Fibroblast of skin of scalp (primary cell): ENCODE data around the gene PRKCE.

Experiments
- DNase-seq: peaks from one replicate; pipeline ENCODE4 v3.0.0-alpha.2; 2013

The PRKCE gene

DNA sequence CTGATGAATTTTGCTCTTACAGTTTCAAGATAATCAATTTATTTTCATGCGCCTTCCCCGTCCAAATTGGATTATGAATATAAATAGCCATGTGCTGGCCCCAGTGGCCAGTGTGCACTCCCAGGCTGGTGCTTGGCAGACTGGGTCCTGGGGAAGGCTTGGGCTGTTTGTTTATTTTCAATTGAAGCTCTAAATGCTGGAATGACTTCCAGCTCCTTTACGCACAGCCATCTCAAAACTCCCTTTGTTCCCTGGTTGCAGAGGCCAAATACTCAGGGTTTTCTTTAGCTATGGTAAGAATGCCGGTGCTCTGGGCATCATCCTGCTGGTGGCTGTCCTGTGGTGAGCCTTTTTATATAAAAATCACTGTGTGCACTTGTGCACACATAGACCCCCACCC is 131.5 kb downstream of the PRKCE start:
- no peak for DNase-seq

DNA sequence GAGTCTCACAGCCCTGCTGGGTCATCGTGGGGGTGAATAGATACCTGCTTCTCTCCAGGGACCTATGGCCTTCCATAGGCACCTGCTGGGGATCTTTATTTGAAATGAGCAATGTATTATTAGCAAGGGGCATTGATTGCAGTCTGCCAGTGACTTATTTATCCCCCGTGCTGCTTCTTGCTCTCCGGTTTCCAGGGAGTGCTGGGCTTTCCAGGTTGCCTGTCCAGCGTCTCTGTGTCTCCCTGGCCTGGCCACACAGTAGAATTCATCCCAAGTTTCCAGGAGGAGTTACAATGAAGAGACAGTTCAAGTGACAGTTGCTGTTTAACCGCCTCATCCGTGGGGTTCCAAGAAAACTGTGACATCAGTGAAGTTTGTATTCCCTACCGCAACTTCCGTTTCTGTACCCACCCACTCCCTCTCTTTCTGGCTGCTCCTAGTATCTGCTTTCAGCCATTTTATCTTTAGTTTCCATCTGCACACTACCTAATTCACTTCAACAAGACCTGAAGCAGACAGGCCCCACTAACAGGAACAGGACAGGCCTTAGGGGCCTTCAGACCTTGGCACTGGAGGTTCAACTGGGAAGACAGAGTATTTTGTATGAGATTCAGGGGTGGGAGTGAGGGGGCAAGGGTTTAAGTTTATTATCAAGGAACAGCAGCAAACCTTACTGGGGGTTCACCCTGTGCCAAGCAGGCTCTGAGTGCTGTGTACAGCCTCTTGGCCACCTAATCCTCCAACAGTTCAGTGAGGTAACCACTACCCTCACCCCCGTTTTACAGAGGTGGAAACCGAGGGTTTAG is 134.8 kb downstream of the PRKCE start:
- DNase-seq, result no peak

DNA sequence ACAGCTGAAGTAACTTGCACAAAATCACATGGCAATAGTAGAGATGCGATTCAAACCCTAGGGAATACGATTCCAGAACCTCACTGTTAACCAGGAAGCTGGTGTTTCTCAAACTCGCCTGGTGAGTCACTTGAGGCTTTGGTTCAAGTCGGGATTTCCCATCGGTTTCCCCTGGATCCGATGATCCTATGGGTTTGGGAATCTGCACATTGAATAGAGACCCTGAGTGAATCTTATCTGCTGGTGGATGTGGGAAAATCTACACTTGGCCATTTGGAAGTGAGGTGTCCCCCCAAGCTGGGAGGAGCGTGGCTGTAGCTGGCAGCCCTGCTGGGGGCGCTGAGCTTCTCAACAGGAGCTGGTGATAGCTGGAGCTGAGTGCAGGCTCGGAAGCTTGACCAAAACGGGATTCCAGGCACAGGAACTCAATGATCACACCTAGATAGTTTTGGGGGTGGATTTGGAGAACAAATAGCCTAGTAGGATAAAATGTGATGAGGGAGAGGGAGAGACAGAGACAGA is 135.4 kb downstream of the PRKCE start:
- no peak for DNase-seq

DNA sequence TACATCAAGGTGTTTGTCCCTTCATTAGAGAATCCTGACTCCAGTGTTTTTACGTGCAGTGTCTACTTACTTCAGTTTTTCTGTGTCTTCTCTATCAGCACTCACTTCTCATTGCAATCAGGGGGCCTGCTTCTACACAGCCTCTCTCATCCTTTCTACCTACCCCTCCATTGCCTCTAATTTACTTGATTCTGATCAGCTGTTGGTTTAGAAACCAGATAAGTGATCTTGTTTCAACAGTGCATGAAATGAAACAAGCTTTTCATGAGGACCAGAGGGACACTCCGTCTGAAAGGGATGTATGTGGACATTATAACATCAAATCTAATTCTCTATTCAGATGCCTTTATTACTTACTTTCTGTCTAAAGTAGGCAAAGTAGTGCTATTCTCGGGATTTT is 136.9 kb downstream of the PRKCE start:
- no peak for DNase-seq

DNA sequence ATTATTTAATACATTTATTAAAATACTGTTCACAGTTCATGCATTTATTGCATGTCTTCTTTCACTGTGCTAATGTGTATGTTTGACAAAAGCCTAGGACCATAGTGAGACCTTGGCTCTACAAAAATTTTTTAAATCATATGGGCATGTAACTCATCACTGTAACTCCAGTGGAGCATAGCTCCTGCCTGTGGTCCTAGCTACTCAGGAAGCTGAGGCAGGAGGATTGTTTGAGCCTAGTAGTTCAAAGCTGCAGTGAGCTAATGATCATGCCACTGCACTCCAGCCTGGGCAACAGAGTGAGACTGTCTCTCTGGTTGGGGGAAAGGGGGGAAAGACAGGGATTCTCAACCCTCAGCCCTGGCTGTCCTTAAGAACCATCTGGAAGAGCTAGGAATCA is 137.8 kb downstream of the PRKCE start:
- DNase-seq, result no peak

DNA sequence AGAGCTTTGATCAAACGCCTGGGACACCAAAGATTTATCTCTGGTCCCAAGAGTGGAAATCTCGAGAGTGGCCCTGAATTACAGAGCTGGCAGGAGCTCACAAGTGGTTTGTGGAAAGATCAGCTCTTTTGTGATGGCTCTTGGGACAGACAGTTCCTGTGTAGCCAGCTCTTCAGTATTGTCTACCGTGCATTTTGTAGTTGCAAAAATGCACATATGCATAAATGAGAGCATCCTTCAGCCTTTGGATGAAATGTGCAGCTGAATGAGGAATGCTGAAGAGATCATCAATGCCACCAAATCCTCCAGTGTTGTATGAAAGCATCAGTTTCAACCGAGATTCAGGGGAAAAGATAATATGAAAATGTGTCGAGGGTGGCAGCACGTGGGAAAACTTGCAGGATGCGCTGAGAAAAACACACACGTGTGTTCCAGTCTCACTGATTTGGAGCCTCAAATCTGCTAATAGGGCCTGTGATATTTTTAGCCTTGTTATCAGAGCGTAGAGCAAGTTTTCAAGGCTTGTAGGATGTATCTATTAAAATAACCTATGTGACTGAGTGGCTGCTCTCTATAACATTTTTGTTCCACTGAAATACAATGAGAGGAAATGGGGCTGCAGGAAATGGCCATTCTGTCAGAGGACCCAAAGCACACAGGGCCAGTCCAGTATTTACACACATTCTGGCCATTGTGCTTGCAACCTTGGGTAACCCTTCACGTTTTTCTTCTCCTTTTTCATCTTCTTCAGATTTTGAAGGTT is 138.7 kb downstream of the PRKCE start:
- no peak for DNase-seq

DNA sequence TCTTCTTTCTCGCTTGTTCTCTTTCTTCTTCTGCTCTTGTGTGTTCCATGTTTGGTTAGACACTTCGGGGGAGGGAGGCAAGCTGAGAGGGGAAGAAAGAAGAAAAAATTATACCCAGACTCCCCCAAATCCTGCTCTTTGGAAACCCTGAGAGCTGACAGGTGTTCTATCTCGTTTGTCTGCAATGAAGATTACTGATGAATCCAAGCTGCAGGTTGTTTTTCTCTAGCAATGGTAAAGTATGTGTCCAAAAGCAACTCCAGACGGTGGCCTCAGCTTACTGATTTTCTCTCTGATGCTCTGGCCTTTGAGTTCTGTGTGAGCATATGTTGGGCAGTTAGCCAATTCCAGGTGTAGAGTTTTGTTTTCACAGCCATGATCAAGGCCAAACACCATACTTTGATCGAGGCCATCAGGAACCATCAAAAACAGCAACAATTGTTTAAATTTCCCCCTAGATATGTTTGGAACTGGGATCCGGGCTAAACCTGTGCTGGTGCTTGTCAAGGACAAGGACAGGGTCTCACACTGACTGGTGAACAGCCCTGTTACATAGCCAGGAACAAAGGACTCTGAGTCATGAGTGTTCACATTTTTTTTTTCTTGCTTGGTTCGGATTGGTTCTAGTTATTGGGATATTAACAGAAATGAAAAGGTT is 142.0 kb downstream of the PRKCE start:
- no peak for DNase-seq

DNA sequence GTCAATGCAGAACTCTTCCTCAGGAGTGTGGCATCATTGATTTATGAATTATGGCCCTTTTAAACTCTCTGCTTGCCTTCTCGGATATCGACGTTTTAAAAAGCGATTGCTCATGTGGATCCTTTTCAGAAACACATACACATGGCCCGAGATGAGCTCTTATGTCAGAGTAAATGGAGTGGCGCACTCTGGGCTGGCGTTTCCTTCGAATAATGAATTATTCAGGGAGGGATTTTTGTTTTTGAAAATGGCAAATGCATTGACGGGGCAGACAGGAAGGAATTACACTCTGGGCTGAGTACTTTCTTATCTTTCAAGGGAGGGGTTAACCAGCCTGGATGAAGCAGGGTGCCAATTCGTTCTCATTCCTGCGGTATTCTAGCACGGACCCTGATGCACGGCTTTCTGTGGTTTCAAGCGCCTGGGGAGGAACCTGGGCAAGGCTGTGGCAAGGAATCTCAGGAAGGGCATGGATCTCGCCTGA is 142.7 kb downstream of the PRKCE start:
- DNase-seq, result no peak

DNA sequence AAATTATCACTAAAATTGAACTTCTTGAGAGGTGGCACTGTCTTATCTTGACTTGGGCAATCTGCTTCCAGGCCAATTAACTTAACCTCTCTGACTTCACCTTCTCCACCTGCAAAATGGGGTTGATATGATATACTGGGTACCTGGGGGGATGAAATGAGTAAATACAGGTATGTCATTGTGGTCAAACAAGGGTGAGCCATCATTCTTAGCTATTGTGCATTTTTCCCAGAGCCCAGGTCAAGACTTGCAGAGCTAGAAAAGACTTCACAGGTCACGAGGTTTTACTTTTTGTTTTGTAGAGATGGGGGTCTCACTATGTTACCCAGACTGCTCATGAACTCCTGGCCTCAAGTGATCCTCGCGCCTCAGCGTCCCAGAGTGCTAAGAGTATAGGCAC is 145.0 kb downstream of the PRKCE start:
- DNase-seq, result no peak

DNA sequence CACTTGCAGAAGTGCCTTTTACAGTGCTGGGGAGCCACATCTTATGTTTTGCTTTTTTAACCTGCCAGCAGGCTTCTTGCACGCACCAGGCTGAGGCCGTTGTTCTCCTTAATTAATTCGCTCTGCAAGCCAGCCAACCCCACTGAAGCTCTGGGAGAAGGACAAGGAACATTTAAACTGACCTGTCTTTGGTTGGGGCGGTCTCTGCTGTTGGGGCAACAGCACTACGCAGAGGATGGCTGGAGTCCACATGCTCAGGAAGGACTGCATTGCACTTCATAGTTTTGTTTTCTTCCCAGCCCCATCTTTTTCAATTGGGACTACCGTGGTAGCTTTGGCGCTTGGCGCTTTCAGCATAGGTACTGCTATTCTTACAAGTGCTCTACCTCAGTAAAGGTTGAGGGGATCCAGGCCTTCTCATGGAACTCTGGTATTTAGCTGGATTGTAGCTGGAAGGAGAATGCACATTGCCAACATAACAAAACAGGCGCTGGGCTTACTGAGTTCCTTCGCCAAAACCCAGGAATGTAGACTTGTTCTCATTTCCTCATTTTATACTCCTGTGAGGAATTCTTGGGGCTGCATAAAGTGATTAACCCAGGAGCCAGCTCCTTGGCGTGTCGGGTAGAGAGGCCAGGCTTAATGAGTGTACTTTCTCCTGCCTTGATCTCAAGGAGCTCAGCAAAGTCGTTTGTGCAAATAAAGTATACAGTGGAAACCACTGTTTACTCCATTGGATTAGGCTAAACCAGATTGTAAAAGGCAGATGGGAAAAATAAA is 146.2 kb downstream of the PRKCE start:
- DNase-seq, result peak; percentile 23

DNA sequence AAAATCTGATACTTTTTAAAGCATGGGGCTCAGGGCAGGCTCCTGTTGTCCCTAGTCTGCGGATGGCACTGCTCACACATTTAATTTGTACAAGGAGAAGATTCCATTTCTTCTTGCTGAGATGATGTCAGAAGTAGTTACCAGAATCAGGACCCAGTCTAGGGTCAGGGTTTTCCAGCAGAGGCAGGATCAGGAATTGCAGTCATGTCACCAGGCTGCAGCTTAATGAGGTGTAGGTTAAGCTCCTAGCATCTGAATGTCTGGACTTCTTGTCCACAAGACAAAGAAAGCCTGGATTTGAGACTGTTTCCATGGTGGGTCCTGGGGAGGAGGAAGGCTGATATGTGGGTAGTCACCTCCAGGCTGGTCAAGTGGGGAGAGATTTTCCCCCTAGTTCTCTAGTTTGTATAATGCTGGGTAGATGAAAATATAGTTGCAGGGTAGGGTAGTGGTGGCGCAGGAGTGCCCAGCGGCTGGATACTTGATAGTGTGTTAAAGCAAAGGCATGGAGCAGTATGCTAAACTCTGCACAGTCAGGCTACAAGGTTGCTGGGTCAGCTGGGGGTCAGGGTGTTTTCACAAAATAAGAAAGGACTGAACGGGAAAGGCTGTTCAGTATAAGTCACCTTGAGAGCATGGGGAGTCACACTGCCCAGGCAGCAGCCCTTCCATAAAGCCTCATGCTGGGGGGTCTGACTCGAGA is 148.4 kb downstream of the PRKCE start:
- no peak for DNase-seq

DNA sequence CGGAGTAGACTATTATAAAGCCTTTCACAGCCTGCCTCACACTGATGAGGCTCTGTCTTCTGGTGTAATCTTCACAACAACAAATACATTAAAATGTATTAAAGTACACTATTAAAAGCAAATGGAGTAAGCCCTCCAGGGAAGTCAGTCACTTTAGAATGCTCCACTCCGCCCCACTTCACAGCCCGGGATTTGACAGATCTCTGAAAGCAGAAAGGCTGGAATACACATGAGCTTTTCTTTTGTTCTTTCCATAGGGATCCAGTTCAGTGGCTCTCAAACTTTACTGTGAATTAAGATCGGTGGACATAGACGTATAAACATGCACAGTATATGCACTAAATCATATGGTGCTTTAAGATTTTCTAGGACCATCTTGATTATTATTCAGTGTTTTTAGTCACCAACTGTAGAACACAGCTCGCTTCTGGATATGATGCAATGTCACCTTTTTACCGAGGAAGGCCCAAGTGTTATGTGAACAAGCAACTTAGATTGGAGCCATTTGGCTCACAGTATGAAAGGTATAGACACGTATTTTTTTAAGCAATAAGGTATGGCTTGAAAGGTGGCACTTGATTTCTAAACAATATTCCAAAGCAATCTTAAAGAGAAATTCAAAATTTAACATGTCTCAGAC is 151.1 kb downstream of the PRKCE start:
- DNase-seq, result no peak

DNA sequence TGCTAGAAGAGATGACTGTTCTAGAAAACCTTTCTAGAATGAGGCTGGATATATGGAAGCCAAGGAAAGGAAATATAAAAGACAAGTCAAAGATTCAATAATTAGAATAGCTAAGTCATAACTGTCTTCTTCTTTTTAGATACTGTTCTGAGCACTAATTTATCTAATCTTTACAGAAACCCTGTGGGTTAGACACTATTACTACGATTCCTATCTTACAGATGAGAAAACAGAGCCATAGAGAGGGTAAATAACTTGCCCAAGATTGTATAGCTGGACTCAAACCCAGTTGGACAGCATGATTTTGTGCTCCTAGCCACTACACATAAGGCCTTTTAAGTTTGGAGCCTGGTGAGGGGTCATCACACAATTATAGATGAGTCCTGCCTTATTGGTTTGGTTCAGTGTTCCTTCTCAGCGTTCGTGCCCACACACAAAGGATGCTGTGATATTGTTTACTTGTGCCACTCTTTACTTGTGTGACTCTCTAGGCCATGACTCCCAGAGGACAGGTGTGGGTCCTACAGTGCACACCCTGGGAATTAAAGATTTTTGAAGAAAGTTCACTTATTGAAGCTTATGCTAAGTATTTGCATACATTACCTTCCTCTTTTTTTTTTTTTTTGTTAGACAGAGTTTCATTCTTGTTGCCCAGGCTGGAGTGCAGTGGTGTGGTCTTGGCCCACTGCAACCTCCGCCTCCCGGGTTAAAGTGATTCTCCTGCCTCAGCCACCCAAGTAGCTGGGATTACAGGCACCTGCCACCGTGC is 153.7 kb downstream of the PRKCE start:
- DNase-seq, result no peak

DNA sequence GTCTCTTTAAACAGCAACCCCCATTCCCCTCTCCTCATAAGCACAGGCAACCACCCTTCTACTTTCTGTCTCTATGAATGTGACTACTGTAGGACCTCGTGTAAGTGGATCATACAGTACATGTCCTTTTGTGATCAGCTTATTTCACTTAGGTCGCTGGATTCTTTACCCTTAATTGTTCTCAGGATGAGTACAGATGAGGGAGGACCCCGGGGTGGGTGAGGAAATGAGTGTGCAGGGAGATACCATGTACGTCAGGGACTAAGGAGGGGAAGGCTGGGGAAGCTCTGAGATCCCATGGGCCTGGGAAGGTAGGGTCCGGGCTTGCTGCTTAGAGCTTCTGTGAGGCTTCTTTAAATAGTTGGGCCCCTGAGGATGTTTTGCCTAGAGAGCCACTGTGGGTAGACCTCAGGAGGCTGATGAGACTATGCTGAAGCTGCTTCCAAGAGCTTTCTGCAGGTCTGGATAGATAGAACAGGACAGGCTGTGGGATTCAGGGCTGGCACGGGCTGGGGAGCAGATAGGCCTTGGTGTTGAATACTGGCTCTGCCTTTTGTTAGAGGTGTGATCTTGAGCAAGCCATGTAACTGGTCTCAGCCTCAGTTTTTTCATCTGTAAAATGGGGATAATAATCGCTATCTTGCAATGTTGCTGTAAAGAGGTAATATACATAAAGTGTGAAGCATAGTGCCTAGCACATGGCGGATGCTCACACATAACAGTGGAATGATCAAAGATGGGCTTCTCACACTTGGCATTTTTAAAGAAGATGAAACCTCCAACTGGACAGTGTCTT is 155.3 kb downstream of the PRKCE start:
- no peak for DNase-seq

DNA sequence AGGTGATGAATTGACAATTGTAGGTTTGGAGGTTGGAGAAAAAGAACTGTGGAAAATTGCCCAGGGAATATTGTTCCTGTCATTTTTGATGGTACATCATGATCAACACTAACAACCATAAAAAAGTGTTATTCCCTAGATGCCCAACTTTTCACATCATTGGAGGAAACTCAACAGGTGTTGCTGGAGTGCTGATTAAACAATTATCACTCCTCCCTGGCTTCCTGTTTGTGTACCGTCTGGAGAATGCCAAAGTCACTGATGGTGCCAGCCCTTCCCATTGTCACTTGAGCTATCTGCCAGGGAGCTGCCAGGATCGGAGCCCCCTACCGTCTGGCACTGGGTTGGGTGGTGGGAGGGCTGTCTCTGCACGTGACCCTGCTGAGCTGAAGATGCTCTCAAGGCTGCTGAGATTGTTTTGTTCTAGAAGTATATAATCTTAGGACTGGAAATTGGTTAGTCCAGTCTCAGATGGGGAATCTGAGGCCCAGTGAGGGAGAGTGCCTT is 156.9 kb downstream of the PRKCE start:
- DNase-seq, result no peak

DNA sequence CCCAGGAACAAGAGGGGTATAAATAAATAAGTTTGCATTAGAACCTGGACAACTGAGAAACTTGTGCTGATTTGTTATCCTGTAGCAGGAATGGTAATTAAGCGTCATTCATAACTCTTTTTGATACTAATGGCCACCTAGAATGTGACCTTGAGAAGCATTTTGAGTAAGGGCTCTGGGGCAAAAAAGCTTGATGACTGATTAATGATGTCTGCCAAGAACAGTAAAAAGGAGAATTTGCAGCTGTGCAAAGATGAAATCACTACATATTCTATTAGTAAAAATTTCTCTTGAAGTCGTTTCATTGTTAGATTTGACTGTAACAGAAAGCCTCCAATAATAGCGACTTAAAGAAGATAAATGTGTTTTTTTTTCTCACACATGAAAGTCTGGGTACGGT is 157.7 kb downstream of the PRKCE start:
- no peak for DNase-seq

DNA sequence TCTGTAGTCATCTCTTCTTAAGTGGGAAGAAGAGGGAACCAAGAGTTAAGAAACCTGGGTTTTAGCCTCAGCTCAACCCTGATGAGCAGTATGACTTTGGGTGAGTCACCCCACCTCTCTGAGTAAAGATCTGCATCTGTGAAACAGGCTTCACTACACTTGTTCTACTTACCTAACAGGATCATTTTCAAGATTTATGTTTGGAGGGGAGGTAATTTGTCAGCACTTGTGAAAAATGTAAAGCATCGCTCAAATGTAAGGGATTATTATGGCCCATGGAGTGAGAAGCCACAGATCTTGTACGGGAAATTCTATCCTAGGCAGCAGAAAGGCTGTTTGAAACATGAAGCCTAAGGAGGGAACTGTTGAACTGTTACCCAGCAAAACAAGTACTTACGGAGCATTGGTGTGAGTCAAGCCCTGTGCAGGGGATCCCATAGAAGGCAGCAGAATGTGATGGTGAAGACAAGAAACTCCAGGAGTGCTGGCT is 160.6 kb downstream of the PRKCE start:
- peak; percentile 41 for DNase-seq

DNA sequence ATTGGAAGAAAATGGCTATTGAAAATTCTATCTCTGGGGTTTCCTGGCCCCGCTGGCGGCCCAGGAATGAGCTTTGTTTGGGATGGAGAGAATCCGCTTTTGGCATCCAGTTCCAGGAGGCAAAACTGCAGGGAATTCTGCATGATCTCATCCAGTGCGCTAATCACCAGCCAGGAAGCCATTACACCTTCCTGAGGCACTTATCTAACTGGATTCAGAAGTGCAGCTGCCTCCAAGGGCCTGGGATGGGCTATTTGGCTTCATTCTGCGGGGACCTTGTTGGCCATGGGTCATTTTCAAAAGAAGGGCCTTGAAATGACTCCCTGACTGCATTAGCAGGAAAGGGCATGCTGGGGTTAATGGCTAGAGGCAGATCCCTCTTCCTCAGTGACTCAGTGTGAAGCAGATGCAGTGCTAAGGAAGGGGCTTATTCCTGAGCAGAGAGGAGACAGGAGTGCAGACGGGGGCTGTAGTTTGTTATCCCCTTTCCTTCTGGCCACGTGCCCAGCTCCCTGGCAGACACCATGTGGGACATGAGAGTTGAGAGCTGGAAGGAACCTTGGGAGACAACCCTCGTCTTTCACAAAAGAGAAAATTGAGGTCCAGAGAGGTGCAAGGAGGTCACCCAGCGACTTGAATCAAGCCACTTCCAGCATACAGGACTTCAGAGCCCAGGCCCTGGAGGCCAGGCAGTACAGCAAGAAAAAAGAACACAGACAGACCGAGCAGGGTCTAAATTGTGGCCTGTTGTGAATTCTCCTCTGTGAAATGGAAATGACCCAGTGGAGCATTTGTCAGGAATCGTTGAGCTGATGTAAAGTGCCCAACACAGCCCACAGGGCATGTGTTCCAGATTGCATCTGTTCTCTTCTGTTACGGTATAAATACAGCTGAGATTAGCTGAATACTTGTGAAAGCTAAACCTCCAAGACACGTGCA is 161.8 kb downstream of the PRKCE start:
- DNase-seq, result peak; percentile 51
